Lung (tissue), 12 donors: ENCODE data around the gene NDUFA13. TPM values are rescaled to one million over a fixed set of nuclear protein-coding genes. Genes with fewer than 3 reads are reported as not detected.

Experiments used
- ATAC-seq: fragments of 200-7000 bp; cut with Tn5 transposase; one replicate; pipeline ENCODE4 v1.9.1; 2020; ENCODE audit warnings: moderate number of reproducible peaks; ENCODE audit not compliant: insufficient read depth, low FRiP score
- DNase-seq, 3 donors: peaks; one replicate each; pipeline ENCODE4 v3.0.0-alpha.2; 2013 to 2017
- H3K27ac ChIP-seq, 2 donors: one replicate each; pipeline ENCODE4 v1.5.1; 2013; ENCODE audit warnings: mild to moderate bottlenecking in 2 of 2, moderate library complexity in 2 of 2, control low read depth in 1 of 2, inconsistent platforms in 1 of 2, low read depth in 1 of 2, low read length in 1 of 2
- H3K27me3 ChIP-seq, 3 donors: one replicate each; pipeline ENCODE4 v1.5.1; 2013; ENCODE audit warnings: low read length in 2 of 3; ENCODE audit not compliant: control insufficient read depth in 3 of 3, insufficient read depth in 3 of 3
- H3K36me3 ChIP-seq, 4 donors: one replicate each; pipeline ENCODE4 v1.5.1; 2013; ENCODE audit warnings: low read length in 4 of 4, mild to moderate bottlenecking in 1 of 4, moderate library complexity in 1 of 4; ENCODE audit not compliant: control insufficient read depth in 4 of 4, insufficient read depth in 4 of 4
- H3K4me1 ChIP-seq, 5 donors: one replicate each; pipeline ENCODE4 v1.5.1; 2013; ENCODE audit warnings: low read length in 5 of 5, mild to moderate bottlenecking in 2 of 5, moderate library complexity in 1 of 5; ENCODE audit not compliant: control insufficient read depth in 5 of 5, insufficient read depth in 5 of 5
- H3K4me3 ChIP-seq: one replicate; pipeline ENCODE4 v1.5.1; 2013; ENCODE audit warnings: mild to moderate bottlenecking, control low read depth, moderate library complexity
- H3K9ac ChIP-seq, 2 donors: one replicate each; pipeline ENCODE4 v1.5.1; 2013; ENCODE audit warnings: low read length in 2 of 2, control low read depth in 1 of 2; ENCODE audit not compliant: insufficient read depth in 1 of 2
- H3K9me3 ChIP-seq, 4 donors: one replicate each; pipeline ENCODE4 v1.5.1; 2013; ENCODE audit warnings: low read length in 3 of 4, mild to moderate bottlenecking in 1 of 4, moderate library complexity in 1 of 4; ENCODE audit not compliant: control insufficient read depth in 4 of 4, insufficient read depth in 3 of 4
- CTCF ChIP-seq: IDR thresholded peaks from 2 replicates; pipeline ENCODE4 v1.5.1; 2012; ENCODE audit warnings: mild to moderate bottlenecking; ENCODE audit errors: control extremely low read depth, extremely low read depth
- WGBS, 2 donors: extraction: QIAGEN DNeasy Blood & Tissue Kit; methylation state at CpG; one replicate each; pipeline ENCODE4 v1.1.7; 2013; 5-methylcytosine and 5-hydroxymethylcytosine counted together
- polyA plus RNA-seq, 2 donors: library from polyadenylated mRNA; stranded (reverse); fragments of 200-250 nt; gene quantifications; one replicate each; pipeline ENCODE4 v1.2.1, GENCODE V29; 2013
- total RNA-seq, 2 donors: library from RNA; depleted of rRNA in 1 of 2; stranded (reverse); fragments of >200 nt in 1 of 2; gene quantifications; one replicate each; pipeline ENCODE4 v1.2.1, GENCODE V29; 2014 to 2021
- donor health status: control.
- donor health status: control.
- donor health status: Bipolar disorder and iron deficiency.
- donor health status: healthy.
- donor health status: DM: yes; HTN: yes; CAD: no.

Gene NDUFA13
- total and polyA plus RNA-seq, 4 donors: 63.7 to 360 (median 311) TPM

GRCh38 chr19:19475849-19476828 is 39.9 kb upstream of the NDUFA13 start:
- Histone ChIP-seq H3K9ac (no peak overlapping the region), H3K9me3 (peaks cover 0 to 1% (median 0%) of the 10 kb centered on the region in 4 donors), H3K4me1 (peaks cover 0 to 13% (median 0%) of the 10 kb centered on the region in 5 donors), H3K27ac (peak overlapping the region in 1 of 2 donors; percentile 13), H3K4me3 (no peak overlapping the region), H3K27me3 (no peaks in the 10 kb centered on the region), H3K36me3 (peaks cover 0 to 10% (median 1%) of the 10 kb centered on the region in 4 donors)
- DNase-seq: peak in 1 of 3 donors; percentile 27
- peak; percentile 5 for TF ChIP-seq CTCF
- ATAC-seq: no peak
- WGBS, 2 donors: 65 to 70% methylated on average over 19 of the region's 19 CpGs

- 71 to 79% methylated on average over 10 of the region's 10 CpGs for WGBS, 2 donors
- peaks cover 0 to 10% (median 1%) of the 10 kb centered on the region in 4 donors for H3K36me3 ChIP-seq
- H3K9me3 ChIP-seq: no peaks in the 10 kb centered on the region
- H3K27me3 ChIP-seq: no peaks in the 10 kb centered on the region
- TF ChIP-seq CTCF: no peak
- peaks cover 0 to 10% (median 7%) of the 10 kb centered on the region in 5 donors for H3K4me1 ChIP-seq
- no peak overlapping the region for H3K9ac ChIP-seq
- H3K27ac ChIP-seq: peak overlapping the region in 1 of 2 donors; percentile 32
- DNase-seq: no peak
- H3K4me3 ChIP-seq: no peak overlapping the region
- ATAC-seq: no peak
Measured at GRCh38 chr19:19477705-19478383, 38.2 kb upstream of the NDUFA13 start.

- H3K4me3 ChIP-seq: no peak overlapping the region
- no peaks in the 10 kb centered on the region for H3K27me3 ChIP-seq
- DNase-seq (no peak), ATAC-seq (no peak)
- H3K36me3 ChIP-seq: peaks cover 0 to 12% (median 1%) of the 10 kb centered on the region in 4 donors
- H3K9ac ChIP-seq: no peak overlapping the region
- no peak for TF ChIP-seq CTCF
- H3K4me1 ChIP-seq: peaks cover 0 to 23% (median 15%) of the 10 kb centered on the region in 5 donors
- 62 to 71% methylated on average over 5 of the region's 5 CpGs for WGBS, 2 donors
- no peaks in the 10 kb centered on the region for H3K9me3 ChIP-seq
- H3K27ac ChIP-seq: no peak overlapping the region
Measured at GRCh38 chr19:19480688-19481087, 35.3 kb upstream of the NDUFA13 start.
